ENCODE data around the gene RNF181. TPM values are rescaled to one million over a fixed set of nuclear protein-coding genes. Genes with fewer than 3 reads are reported as not detected.

RNF181 gene
- total and polyA plus RNA-seq, 2 experiments from 2014 or later: 178 to 308 TPM

DNA sequence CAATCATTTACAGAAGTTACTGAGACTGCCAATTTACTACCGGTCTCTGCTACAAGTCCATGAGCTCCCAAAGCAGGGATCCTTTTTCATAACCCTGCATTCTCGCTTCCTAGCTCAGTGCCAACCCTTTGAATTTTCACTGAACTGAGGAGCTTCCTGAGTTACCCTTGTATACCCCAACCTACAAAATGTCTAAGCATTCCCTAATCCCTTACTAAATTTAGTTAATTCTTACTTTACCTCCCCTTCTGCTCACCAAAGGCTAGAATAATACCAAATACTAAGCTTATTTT is 47.0 kb upstream of the RNF181 start:
- Histone ChIP-seq H4K20me1 (ENCODE audit: insufficient read depth) (no peaks in the 10 kb centered on the region), H3K4me1 (ENCODE audit: insufficient read depth) (peaks cover 27% of the 10 kb centered on the region), H3K79me2 (ENCODE audit: insufficient read depth) (peaks cover 14% of the 10 kb centered on the region), H3F3A (ENCODE audit: insufficient read depth) (peaks cover 84% of the 10 kb centered on the region), H3K27ac (peak overlapping the region; percentile 22), H3K4me3 (no peak overlapping the region), H3K4me2 (ENCODE audit: unreplicated experiment) (no peak overlapping the region), H3K9me2 (ENCODE audit: insufficient read depth) (no peaks in the 10 kb centered on the region), H2AFZ (no peak overlapping the region), H3K27me3 (replicated peaks; ENCODE audit: insufficient read depth) (no peaks in the 10 kb centered on the region), H3K9me3 (ENCODE audit: low read depth) (no peaks in the 10 kb centered on the region), H3K36me3 (ENCODE audit: low read depth) (peaks cover 37% of the 10 kb centered on the region), H3K9ac (no peak overlapping the region)
- peak; percentile 15 for DNase-seq
- in situ Hi-C loops (cut with MboI): loop anchor here (5.0 kb wide), 1 partner anchor 126 kb away; no protein-coding TSS in a partner anchor
- TF ChIP-seq EZH2phosphoT487 (IDR thresholded peaks at IDR 0.05; ENCODE audit: insufficient read depth, low read depth) (no peak), EZH2 (IDR thresholded peaks at IDR 0.05; ENCODE audit: insufficient read depth, poor library complexity, severe bottlenecking) (no peak)
- 67 to 69% methylated on average over 2 of the region's 2 CpGs for WGBS, 2 experiments (ENCODE audit: low coverage in 1 of 2, low lambda C conversion rate in 2 of 2, missing lambda C conversion rate in 2 of 2)

GRCh38 chr2:85549095-85549494 is 46.5 kb upstream of the RNF181 start:
- Histone ChIP-seq H3F3A (ENCODE audit: insufficient read depth) (peaks cover 78% of the 10 kb centered on the region), H3K36me3 (ENCODE audit: low read depth) (peaks cover 34% of the 10 kb centered on the region), H3K9ac (no peak overlapping the region), H2AFZ (no peak overlapping the region), H3K27me3 (replicated peaks; ENCODE audit: insufficient read depth) (no peaks in the 10 kb centered on the region), H4K20me1 (ENCODE audit: insufficient read depth) (no peaks in the 10 kb centered on the region), H3K79me2 (ENCODE audit: insufficient read depth) (peaks cover 13% of the 10 kb centered on the region; the same call in 1 of the 2 replicates), H3K4me2 (ENCODE audit: unreplicated experiment) (peak overlapping the region; percentile 55), H3K4me3 (no peak overlapping the region), H3K4me1 (ENCODE audit: insufficient read depth) (peaks cover 27% of the 10 kb centered on the region), H3K9me2 (ENCODE audit: insufficient read depth) (no peaks in the 10 kb centered on the region), H3K9me3 (ENCODE audit: low read depth) (no peaks in the 10 kb centered on the region), H3K27ac (peak overlapping the region; percentile 65)
- DNase-seq: no peak
- TF ChIP-seq EZH2phosphoT487 (IDR thresholded peaks at IDR 0.05; ENCODE audit: insufficient read depth, low read depth): no peak
- TF ChIP-seq EZH2 (IDR thresholded peaks at IDR 0.05; ENCODE audit: insufficient read depth, poor library complexity, severe bottlenecking): no peak
- in situ Hi-C loops (cut with MboI): loop anchor here (5.0 kb wide), 1 partner anchor 127 kb away; no protein-coding TSS in a partner anchor
- 81 to 85% methylated on average over 10 of the region's 10 CpGs for WGBS, 2 experiments (ENCODE audit: low coverage in 1 of 2, low lambda C conversion rate in 2 of 2, missing lambda C conversion rate in 2 of 2)

- TF ChIP-seq EZH2phosphoT487 (IDR thresholded peaks at IDR 0.05; ENCODE audit: insufficient read depth, low read depth): no peak
- no peak for TF ChIP-seq EZH2 (IDR thresholded peaks at IDR 0.05; ENCODE audit: insufficient read depth, poor library complexity, severe bottlenecking)
- WGBS, 2 experiments (ENCODE audit: low coverage in 1 of 2, low lambda C conversion rate in 2 of 2, missing lambda C conversion rate in 2 of 2): 3 to 7% methylated on average over 4 of the region's 4 CpGs
- in situ Hi-C loops (cut with MboI): loop anchor here (5.0 kb wide), 1 partner anchor 128 kb away; no protein-coding TSS in a partner anchor
- peaks cover 71% of the 10 kb centered on the region for H3F3A ChIP-seq (ENCODE audit: insufficient read depth)
- no peaks in the 10 kb centered on the region for H3K9me2 ChIP-seq (ENCODE audit: insufficient read depth)
- H3K4me1 ChIP-seq (ENCODE audit: insufficient read depth): peaks cover 24% of the 10 kb centered on the region
- DNase-seq: peak; percentile 88
- H3K4me2 ChIP-seq (ENCODE audit: unreplicated experiment): peak overlapping the region; percentile 55
- H3K79me2 ChIP-seq (ENCODE audit: insufficient read depth): peaks cover 8% of the 10 kb centered on the region; the same call in 1 of the 2 replicates
- H4K20me1 ChIP-seq (ENCODE audit: insufficient read depth): no peaks in the 10 kb centered on the region
- H3K36me3 ChIP-seq (ENCODE audit: low read depth): peaks cover 30% of the 10 kb centered on the region
- no peaks in the 10 kb centered on the region for H3K27me3 ChIP-seq (replicated peaks; ENCODE audit: insufficient read depth)
- H3K4me3 ChIP-seq: no peak overlapping the region
- no peak overlapping the region for H2AFZ ChIP-seq
- H3K27ac ChIP-seq: peak overlapping the region; percentile 65
- no peaks in the 10 kb centered on the region for H3K9me3 ChIP-seq (ENCODE audit: low read depth)
- H3K9ac ChIP-seq: peak overlapping the region; percentile 28; the same call in 1 of the 2 replicates
Measured at GRCh38 chr2:85549826-85550225, 45.7 kb upstream of the RNF181 start.

GRCh38 chr2:85550486-85550885 is 45.1 kb upstream of the RNF181 start:
- TF ChIP-seq EZH2 (IDR thresholded peaks at IDR 0.05; ENCODE audit: insufficient read depth, poor library complexity, severe bottlenecking): no peak
- TF ChIP-seq EZH2phosphoT487 (IDR thresholded peaks at IDR 0.05; ENCODE audit: insufficient read depth, low read depth): no peak
- Histone ChIP-seq H2AFZ (no peak overlapping the region), H3K4me3 (no peak overlapping the region), H3K79me2 (ENCODE audit: insufficient read depth) (peaks cover 12% of the 10 kb centered on the region; the same call in 1 of the 2 replicates), H3K9me3 (ENCODE audit: low read depth) (no peaks in the 10 kb centered on the region), H3K9ac (no peak overlapping the region), H3K27ac (peak overlapping the region; percentile 65), H3K4me2 (ENCODE audit: unreplicated experiment) (peak overlapping the region; percentile 55), H3K27me3 (replicated peaks; ENCODE audit: insufficient read depth) (no peaks in the 10 kb centered on the region), H3K4me1 (ENCODE audit: insufficient read depth) (peaks cover 24% of the 10 kb centered on the region), H3K36me3 (ENCODE audit: low read depth) (peaks cover 24% of the 10 kb centered on the region), H4K20me1 (ENCODE audit: insufficient read depth) (no peaks in the 10 kb centered on the region), H3F3A (ENCODE audit: insufficient read depth) (peaks cover 64% of the 10 kb centered on the region), H3K9me2 (ENCODE audit: insufficient read depth) (no peaks in the 10 kb centered on the region)
- in situ Hi-C loops (cut with MboI): no loop called here
- DNase-seq: no peak
- WGBS, 2 experiments (ENCODE audit: low coverage in 1 of 2, low lambda C conversion rate in 2 of 2, missing lambda C conversion rate in 2 of 2): 92 to 93% methylated on average over 10 of the region's 10 CpGs

Measured in GM23248 (cell line).